Measurements from ENCODE around the gene ABLIM3. TPM values are rescaled to one million over a fixed set of nuclear protein-coding genes. Genes with fewer than 3 reads are reported as not detected.
A peak's percentile ranks its signal among the peaks of the same experiment; 100 is the strongest.

Gene ABLIM3
- total and polyA plus RNA-seq, 4 donors, result 8.0 to 54.2 (median 33.6) TPM

DNA sequence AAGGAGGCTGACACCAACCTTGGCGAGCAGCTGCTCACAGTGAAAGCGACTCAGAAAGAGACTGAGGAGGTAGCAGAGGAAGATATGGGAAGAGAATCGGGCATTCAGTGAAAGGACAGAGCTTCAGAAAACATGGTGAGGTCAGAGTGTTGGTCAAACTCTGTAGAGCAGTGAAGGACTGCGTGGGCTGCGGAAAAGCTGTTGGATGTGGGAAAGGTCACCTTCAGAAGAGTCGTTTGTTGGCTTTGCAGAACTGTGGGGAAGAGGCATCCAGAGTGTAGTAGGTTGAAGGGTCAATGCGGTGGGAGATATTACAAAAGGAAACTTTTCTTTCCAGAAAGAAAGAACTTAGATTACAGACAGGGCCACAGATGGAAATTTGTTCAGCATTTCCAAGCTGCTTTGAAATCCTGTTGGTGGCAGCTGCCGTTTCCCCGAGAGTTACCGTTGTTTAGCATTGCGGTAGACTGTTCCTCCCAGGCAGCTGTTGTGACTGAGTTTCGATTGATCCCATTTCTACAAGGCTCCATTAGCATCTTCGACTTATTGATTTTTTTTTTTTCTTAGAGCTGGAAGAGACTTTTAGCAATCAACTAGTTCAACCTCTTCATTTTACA lies 72.1 kb downstream of the ABLIM3 start:
- no peaks in the 10 kb centered on the region for H3K9me3 ChIP-seq (ENCODE audit: control insufficient read depth in 4 of 4, insufficient read depth in 3 of 4, low read length in 3 of 4)
- H3K4me3 ChIP-seq, result no peak overlapping the region
- H3K27ac ChIP-seq (ENCODE audit: low read depth in 1 of 2, low read length in 1 of 2), result peak overlapping the region in 1 of 2 donors; percentile 44
- H3K27me3 ChIP-seq (ENCODE audit: control insufficient read depth in 3 of 3, insufficient read depth in 3 of 3, low read length in 2 of 3), result no peaks in the 10 kb centered on the region
- peaks cover 14 to 48% (median 19%) of the 10 kb centered on the region in 5 donors for H3K4me1 ChIP-seq (ENCODE audit: control insufficient read depth in 5 of 5, insufficient read depth in 5 of 5, low read length in 5 of 5)
- DNase-seq, result no peak
- no peak overlapping the region for H3K9ac ChIP-seq (ENCODE audit: insufficient read depth in 1 of 2, low read length in 2 of 2)
- no peak for ATAC-seq (ENCODE audit: insufficient read depth, low FRiP score)
- H3K36me3 ChIP-seq (ENCODE audit: control insufficient read depth in 4 of 4, insufficient read depth in 4 of 4, low read length in 4 of 4), result peaks cover 3 to 58% (median 34%) of the 10 kb centered on the region in 4 donors
- TF ChIP-seq, protein P1, sequence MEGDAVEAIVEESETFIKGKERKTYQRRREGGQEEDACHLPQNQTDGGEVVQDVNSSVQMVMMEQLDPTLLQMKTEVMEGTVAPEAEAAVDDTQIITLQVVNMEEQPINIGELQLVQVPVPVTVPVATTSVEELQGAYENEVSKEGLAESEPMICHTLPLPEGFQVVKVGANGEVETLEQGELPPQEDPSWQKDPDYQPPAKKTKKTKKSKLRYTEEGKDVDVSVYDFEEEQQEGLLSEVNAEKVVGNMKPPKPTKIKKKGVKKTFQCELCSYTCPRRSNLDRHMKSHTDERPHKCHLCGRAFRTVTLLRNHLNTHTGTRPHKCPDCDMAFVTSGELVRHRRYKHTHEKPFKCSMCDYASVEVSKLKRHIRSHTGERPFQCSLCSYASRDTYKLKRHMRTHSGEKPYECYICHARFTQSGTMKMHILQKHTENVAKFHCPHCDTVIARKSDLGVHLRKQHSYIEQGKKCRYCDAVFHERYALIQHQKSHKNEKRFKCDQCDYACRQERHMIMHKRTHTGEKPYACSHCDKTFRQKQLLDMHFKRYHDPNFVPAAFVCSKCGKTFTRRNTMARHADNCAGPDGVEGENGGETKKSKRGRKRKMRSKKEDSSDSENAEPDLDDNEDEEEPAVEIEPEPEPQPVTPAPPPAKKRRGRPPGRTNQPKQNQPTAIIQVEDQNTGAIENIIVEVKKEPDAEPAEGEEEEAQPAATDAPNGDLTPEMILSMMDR (IDR thresholded peaks at IDR 0.05; ENCODE audit: control extremely low read depth, extremely low read depth), result no peak
- WGBS, 2 donors, result 88 to 90% methylated on average over 13 of the region's 13 CpGs

DNA sequence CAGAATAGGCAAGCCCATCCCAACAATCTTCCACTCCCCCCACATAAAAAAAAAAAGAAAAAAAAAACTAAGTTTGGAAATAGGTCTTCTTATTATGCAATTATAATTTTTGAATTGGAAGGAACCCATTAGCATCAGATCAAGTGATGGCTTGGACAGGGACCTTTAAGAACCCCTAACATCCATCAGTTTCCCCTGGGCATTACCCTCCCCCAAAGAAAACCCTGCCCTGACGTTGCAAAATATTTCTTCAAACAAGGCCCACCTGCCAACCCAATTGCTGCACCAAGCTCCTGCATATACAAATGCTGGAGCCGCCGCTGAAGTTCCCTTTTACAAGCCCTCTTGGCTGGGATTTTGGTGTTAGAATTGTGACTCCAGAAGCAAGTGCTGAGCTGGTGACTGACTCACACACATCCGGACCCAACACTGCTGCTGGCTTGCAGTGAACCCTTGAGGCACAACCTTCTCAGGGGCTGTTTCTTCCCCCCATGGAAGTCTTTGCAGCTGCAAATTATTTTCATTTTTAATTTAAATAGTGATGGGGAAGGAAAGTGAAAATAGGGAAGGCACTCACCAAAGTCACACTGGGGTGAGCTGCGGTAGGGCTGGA lies 74.3 kb downstream of the ABLIM3 start:
- H3K27ac ChIP-seq (ENCODE audit: low read depth in 1 of 2, low read length in 1 of 2), result no peak overlapping the region
- DNase-seq (no peak), ATAC-seq (ENCODE audit: insufficient read depth, low FRiP score) (peak; percentile 32)
- H3K4me3 ChIP-seq, result no peak overlapping the region
- no peaks in the 10 kb centered on the region for H3K9me3 ChIP-seq (ENCODE audit: control insufficient read depth in 4 of 4, insufficient read depth in 3 of 4, low read length in 3 of 4)
- H3K9ac ChIP-seq (ENCODE audit: insufficient read depth in 1 of 2, low read length in 2 of 2), result no peak overlapping the region
- peaks cover 3 to 53% (median 29%) of the 10 kb centered on the region in 4 donors for H3K36me3 ChIP-seq (ENCODE audit: control insufficient read depth in 4 of 4, insufficient read depth in 4 of 4, low read length in 4 of 4)
- TF ChIP-seq, protein P1 (IDR thresholded peaks at IDR 0.05; ENCODE audit: control extremely low read depth, extremely low read depth), result no peak
- H3K4me1 ChIP-seq (ENCODE audit: control insufficient read depth in 5 of 5, insufficient read depth in 5 of 5, low read length in 5 of 5), result peaks cover 17 to 60% (median 26%) of the 10 kb centered on the region in 5 donors
- no peaks in the 10 kb centered on the region for H3K27me3 ChIP-seq (ENCODE audit: control insufficient read depth in 3 of 3, insufficient read depth in 3 of 3, low read length in 2 of 3)
- WGBS, 2 donors, result 69% methylated on average over 5 of the region's 5 CpGs

DNA sequence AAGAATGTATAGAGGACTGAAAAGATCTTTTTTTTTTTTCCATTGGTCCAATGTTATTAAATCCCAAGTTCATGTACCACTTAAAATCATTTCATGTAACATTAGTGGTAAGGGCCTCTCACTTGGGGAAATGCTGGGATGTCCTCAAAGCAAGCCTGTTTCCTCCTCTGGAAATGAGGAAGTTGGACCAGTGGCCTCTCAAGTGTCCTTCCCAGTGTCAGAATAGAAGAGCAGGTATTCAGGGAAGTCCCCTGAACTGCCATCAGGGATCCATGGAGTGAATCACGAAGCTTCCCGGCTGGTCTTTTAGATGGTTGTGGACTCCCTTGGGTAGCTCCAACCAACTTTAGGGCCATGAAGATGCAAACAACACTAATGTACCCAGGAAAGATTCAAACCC lies 75.2 kb downstream of the ABLIM3 start:
- H3K9ac ChIP-seq (ENCODE audit: insufficient read depth in 1 of 2, low read length in 2 of 2), result no peak overlapping the region
- peak overlapping the region in 1 of 2 donors; percentile 22 for H3K27ac ChIP-seq (ENCODE audit: low read depth in 1 of 2, low read length in 1 of 2)
- H3K36me3 ChIP-seq (ENCODE audit: control insufficient read depth in 4 of 4, insufficient read depth in 4 of 4, low read length in 4 of 4), result peaks cover 3 to 51% (median 24%) of the 10 kb centered on the region in 4 donors
- no peak overlapping the region for H3K4me3 ChIP-seq
- DNase-seq (no peak), ATAC-seq (ENCODE audit: insufficient read depth, low FRiP score) (no peak)
- TF ChIP-seq, protein P1 (IDR thresholded peaks at IDR 0.05; ENCODE audit: control extremely low read depth, extremely low read depth), result no peak
- H3K27me3 ChIP-seq (ENCODE audit: control insufficient read depth in 3 of 3, insufficient read depth in 3 of 3, low read length in 2 of 3), result no peaks in the 10 kb centered on the region
- WGBS, 2 donors, result 91 to 94% methylated on average over 2 of the region's 2 CpGs
- no peaks in the 10 kb centered on the region for H3K9me3 ChIP-seq (ENCODE audit: control insufficient read depth in 4 of 4, insufficient read depth in 3 of 4, low read length in 3 of 4)
- H3K4me1 ChIP-seq (ENCODE audit: control insufficient read depth in 5 of 5, insufficient read depth in 5 of 5, low read length in 5 of 5), result peaks cover 21 to 64% (median 28%) of the 10 kb centered on the region in 5 donors
